ENCODE results near the gene MYRIP.

Gene MYRIP

GRCh38 chr3:39905788-39906187, 96.4 kb downstream of the MYRIP start:
- no peaks in the 10 kb centered on the region for H3K4me1 Mint-ChIP-seq
- H3K9me3 Mint-ChIP-seq, result no peaks in the 10 kb centered on the region
- no peaks in the 10 kb centered on the region for H3K36me3 Mint-ChIP-seq
- H3K4me3 Mint-ChIP-seq, result no peak overlapping the region
- CTCF ChIA-PET, result no interaction called here
- no peak for DNase-seq
- no peak overlapping the region for H3K27ac Mint-ChIP-seq
- no peaks in the 10 kb centered on the region for H3K27me3 Mint-ChIP-seq

GRCh38 chr3:39907981-39908380, 98.6 kb downstream of the MYRIP start:
- Mint-ChIP-seq H3K9me3 (no peaks in the 10 kb centered on the region), H3K4me3 (no peak overlapping the region), H3K27ac (no peak overlapping the region), H3K36me3 (no peaks in the 10 kb centered on the region), H3K4me1 (no peaks in the 10 kb centered on the region), H3K27me3 (no peaks in the 10 kb centered on the region)
- CTCF ChIA-PET, result no interaction called here
- no peak for DNase-seq

- Mint-ChIP-seq H3K9me3 (no peaks in the 10 kb centered on the region), H3K27me3 (no peaks in the 10 kb centered on the region), H3K27ac (no peak overlapping the region), H3K36me3 (no peaks in the 10 kb centered on the region), H3K4me3 (no peak overlapping the region), H3K4me1 (no peaks in the 10 kb centered on the region)
- CTCF ChIA-PET, result no interaction called here
- DNase-seq, result no peak
These were observed 100.7 kb downstream of the MYRIP start for GRCh38 chr3:39910135-39910534.

- Mint-ChIP-seq H3K27me3 (no peaks in the 10 kb centered on the region), H3K4me3 (no peak overlapping the region), H3K9me3 (no peaks in the 10 kb centered on the region), H3K27ac (no peak overlapping the region), H3K36me3 (no peaks in the 10 kb centered on the region), H3K4me1 (no peaks in the 10 kb centered on the region)
- CTCF ChIA-PET, result no interaction called here
- DNase-seq, result no peak
These were observed 101.5 kb downstream of the MYRIP start for GRCh38 chr3:39910826-39911464.

GRCh38 chr3:39911465-39912309, 102.3 kb downstream of the MYRIP start:
- H3K27ac Mint-ChIP-seq, result no peak overlapping the region
- no peaks in the 10 kb centered on the region for H3K36me3 Mint-ChIP-seq
- CTCF ChIA-PET, result no interaction called here
- H3K4me1 Mint-ChIP-seq, result no peaks in the 10 kb centered on the region
- no peak overlapping the region for H3K4me3 Mint-ChIP-seq
- H3K9me3 Mint-ChIP-seq, result no peaks in the 10 kb centered on the region
- no peak for DNase-seq
- H3K27me3 Mint-ChIP-seq, result no peaks in the 10 kb centered on the region

- no peaks in the 10 kb centered on the region for H3K9me3 Mint-ChIP-seq
- no peaks in the 10 kb centered on the region for H3K27me3 Mint-ChIP-seq
- CTCF ChIA-PET, result no interaction called here
- H3K36me3 Mint-ChIP-seq, result no peaks in the 10 kb centered on the region
- no peak overlapping the region for H3K27ac Mint-ChIP-seq
- H3K4me1 Mint-ChIP-seq, result no peaks in the 10 kb centered on the region
- H3K4me3 Mint-ChIP-seq, result no peak overlapping the region
- DNase-seq, result no peak
These were observed 105.6 kb downstream of the MYRIP start for GRCh38 chr3:39915027-39915426.

GRCh38 chr3:39917065-39917773, 107.8 kb downstream of the MYRIP start:
- Mint-ChIP-seq H3K4me3 (no peak overlapping the region), H3K4me1 (no peaks in the 10 kb centered on the region), H3K36me3 (no peaks in the 10 kb centered on the region), H3K27me3 (no peaks in the 10 kb centered on the region), H3K27ac (no peak overlapping the region), H3K9me3 (no peaks in the 10 kb centered on the region)
- DNase-seq, result no peak
- CTCF ChIA-PET, result no interaction called here

GRCh38 chr3:39919281-39919680, 109.9 kb downstream of the MYRIP start:
- Mint-ChIP-seq H3K27ac (no peak overlapping the region), H3K4me3 (no peak overlapping the region), H3K36me3 (no peaks in the 10 kb centered on the region), H3K4me1 (no peaks in the 10 kb centered on the region), H3K9me3 (no peaks in the 10 kb centered on the region), H3K27me3 (no peaks in the 10 kb centered on the region)
- no peak for DNase-seq
- CTCF ChIA-PET, result no interaction called here

- CTCF ChIA-PET, result no interaction called here
- H3K27me3 Mint-ChIP-seq, result no peaks in the 10 kb centered on the region
- DNase-seq, result no peak
- H3K27ac Mint-ChIP-seq, result no peak overlapping the region
- no peaks in the 10 kb centered on the region for H3K36me3 Mint-ChIP-seq
- H3K4me3 Mint-ChIP-seq, result no peak overlapping the region
- H3K9me3 Mint-ChIP-seq, result no peaks in the 10 kb centered on the region
- H3K4me1 Mint-ChIP-seq, result no peaks in the 10 kb centered on the region
These were observed 110.9 kb downstream of the MYRIP start for GRCh38 chr3:39920271-39920670.

- H3K27me3 Mint-ChIP-seq, result no peaks in the 10 kb centered on the region
- no peaks in the 10 kb centered on the region for H3K36me3 Mint-ChIP-seq
- CTCF ChIA-PET, result no interaction called here
These were observed 118.1 kb downstream of the MYRIP start for GRCh38 chr3:39927479-39927878.

GRCh38 chr3:39933986-39934693, 124.7 kb downstream of the MYRIP start:
- CTCF ChIA-PET, result no interaction called here
- DNase-seq, result no peak
- Mint-ChIP-seq H3K9me3 (no peaks in the 10 kb centered on the region), H3K27me3 (no peaks in the 10 kb centered on the region), H3K36me3 (no peaks in the 10 kb centered on the region), H3K4me1 (no peaks in the 10 kb centered on the region), H3K27ac (no peak overlapping the region), H3K4me3 (no peak overlapping the region)

More at GRCh38 chr3:39927479-39927878, 118.1 kb downstream of the MYRIP start:
- Mint-ChIP-seq H3K4me1 (no peaks in the 10 kb centered on the region), H3K4me3 (no peak overlapping the region), H3K9me3 (no peaks in the 10 kb centered on the region), H3K27ac (no peak overlapping the region)
- DNase-seq, result no peak

GRCh38 chr3:39934696-39935095, 125.3 kb downstream of the MYRIP start:
- CTCF ChIA-PET, result no interaction called here
- H3K4me1 Mint-ChIP-seq, result no peaks in the 10 kb centered on the region
- H3K9me3 Mint-ChIP-seq, result no peaks in the 10 kb centered on the region
- H3K27ac Mint-ChIP-seq, result no peak overlapping the region
- no peak for DNase-seq
- no peak overlapping the region for H3K4me3 Mint-ChIP-seq
- H3K36me3 Mint-ChIP-seq, result no peaks in the 10 kb centered on the region
- H3K27me3 Mint-ChIP-seq, result no peaks in the 10 kb centered on the region

GRCh38 chr3:39935261-39935660, 125.9 kb downstream of the MYRIP start:
- Mint-ChIP-seq H3K4me3 (no peak overlapping the region), H3K36me3 (no peaks in the 10 kb centered on the region)

GRCh38 chr3:39936848-39937247, 127.4 kb downstream of the MYRIP start:
- H3K9me3 Mint-ChIP-seq, result no peaks in the 10 kb centered on the region
- no peaks in the 10 kb centered on the region for H3K4me1 Mint-ChIP-seq
- no peak for DNase-seq
- no peaks in the 10 kb centered on the region for H3K36me3 Mint-ChIP-seq
- CTCF ChIA-PET, result no interaction called here
- H3K4me3 Mint-ChIP-seq, result no peak overlapping the region
- no peak overlapping the region for H3K27ac Mint-ChIP-seq
- no peaks in the 10 kb centered on the region for H3K27me3 Mint-ChIP-seq

More at GRCh38 chr3:39935261-39935660, 125.9 kb downstream of the MYRIP start:
- DNase-seq, result no peak
- Mint-ChIP-seq H3K4me1 (no peaks in the 10 kb centered on the region), H3K9me3 (no peaks in the 10 kb centered on the region), H3K27ac (no peak overlapping the region), H3K27me3 (no peaks in the 10 kb centered on the region)
- CTCF ChIA-PET, result no interaction called here

Data from activated naive CD4-positive, alpha-beta T cell treated with anti-CD3 and anti-CD28 coated beads, Interleukin-2, amount 10 ng/mL, durations not matched to agents 7 days and 5 days (primary cell).